ENCODE data around the gene LYPLAL1. TPM values are rescaled to one million over a fixed set of nuclear protein-coding genes. Genes with fewer than 3 reads are reported as not detected.
"Not testable (repeated sequence)": the region's sequence is repeated elsewhere in the genome, so short reads cannot be mapped to it uniquely, and the experiment has no call there.

Gene LYPLAL1
- total RNA-seq, 1 donor from 2014 or later: 68.7 TPM

GRCh38 chr1:219190605-219191004, 16.9 kb downstream of the LYPLAL1 start:
- no peak for DNase-seq (ENCODE audit: missing footprints)
- ATAC-seq: no peak
- intact Hi-C loops (cut with DNase I): no loop called here

- DNase-seq (ENCODE audit: missing footprints); intact Hi-C loops (cut with DNase I); ATAC-seq: not testable (repeated sequence)
Measured at GRCh38 chr1:219195833-219196232, 22.2 kb downstream of the LYPLAL1 start.

DNA sequence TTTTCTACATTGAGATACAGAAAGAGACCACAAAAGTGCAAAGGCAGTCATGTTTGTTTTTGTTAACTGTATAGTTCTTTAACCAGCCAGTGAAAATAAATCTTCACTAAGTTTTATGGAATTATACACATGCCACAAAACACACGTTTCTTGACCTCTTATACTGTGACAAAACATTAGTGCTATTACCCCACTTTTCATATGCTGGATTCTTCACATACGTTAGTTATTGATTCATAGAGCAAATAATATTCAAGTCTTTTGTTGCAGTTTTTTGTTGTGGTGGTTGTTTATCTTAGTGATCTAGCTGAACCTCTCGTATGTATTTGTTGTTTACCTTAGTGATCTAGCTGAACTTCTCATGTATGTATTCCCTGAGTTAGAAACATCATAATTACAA, 28.0 kb downstream of the LYPLAL1 start:
- ATAC-seq: no peak
- intact Hi-C loops (cut with DNase I): loop anchor here (5.0 kb wide), 1 partner anchor 461 kb away; no protein-coding TSS in a partner anchor
- no peak for DNase-seq (ENCODE audit: missing footprints)

GRCh38 chr1:219202567-219202966, 28.9 kb downstream of the LYPLAL1 start:
- intact Hi-C loops (cut with DNase I): loop anchor here (5.0 kb wide), 1 partner anchor 460 kb away; no protein-coding TSS in a partner anchor
- DNase-seq (ENCODE audit: missing footprints) (no peak), ATAC-seq (no peak)

GRCh38 chr1:219206350-219206749, 32.7 kb downstream of the LYPLAL1 start:
- intact Hi-C loops (cut with DNase I): no loop called here
- no peak for ATAC-seq
- no peak for DNase-seq (ENCODE audit: missing footprints)

DNA sequence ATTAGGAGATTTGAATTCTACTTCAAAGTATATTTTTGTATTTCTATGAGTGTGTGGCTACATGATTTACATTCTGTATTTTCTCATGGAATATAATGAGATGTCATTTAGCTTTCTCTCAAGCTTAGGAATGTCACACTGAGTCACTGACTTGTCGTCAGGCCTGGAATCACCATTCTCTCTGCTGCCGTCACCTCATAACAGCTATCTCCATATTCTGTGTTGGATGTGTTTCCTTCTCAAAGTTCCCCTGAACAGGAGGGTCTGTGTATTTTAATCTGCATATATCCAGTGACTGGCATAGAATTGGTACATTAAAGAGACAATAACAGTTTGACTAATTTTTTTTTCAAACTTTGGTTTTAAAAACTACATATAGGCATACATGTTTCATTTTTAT, 35.9 kb downstream of the LYPLAL1 start:
- peak; percentile 46 for ATAC-seq
- intact Hi-C loops (cut with DNase I): no loop called here
- no peak for DNase-seq (ENCODE audit: missing footprints)

DNA sequence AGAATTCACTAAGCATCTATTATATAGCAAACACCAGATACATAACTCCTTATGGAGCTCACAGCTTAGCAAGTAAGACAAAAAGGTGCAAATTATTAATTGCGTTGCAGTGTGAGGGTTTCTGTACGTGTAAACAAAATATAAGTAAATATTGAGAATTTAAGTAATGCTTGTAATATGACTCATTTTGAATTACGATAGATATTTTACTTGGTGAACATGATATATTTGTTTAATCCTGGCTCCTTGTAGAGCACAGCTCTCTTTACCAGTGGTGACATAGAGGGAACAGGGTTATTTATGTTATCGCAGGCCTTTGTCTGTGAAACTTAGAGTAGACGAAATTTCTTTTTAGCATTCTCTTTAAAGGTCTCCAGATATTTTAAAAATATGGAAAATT, 36.4 kb downstream of the LYPLAL1 start:
- intact Hi-C loops (cut with DNase I): no loop called here
- DNase-seq (ENCODE audit: missing footprints) (no peak), ATAC-seq (no peak)

DNA sequence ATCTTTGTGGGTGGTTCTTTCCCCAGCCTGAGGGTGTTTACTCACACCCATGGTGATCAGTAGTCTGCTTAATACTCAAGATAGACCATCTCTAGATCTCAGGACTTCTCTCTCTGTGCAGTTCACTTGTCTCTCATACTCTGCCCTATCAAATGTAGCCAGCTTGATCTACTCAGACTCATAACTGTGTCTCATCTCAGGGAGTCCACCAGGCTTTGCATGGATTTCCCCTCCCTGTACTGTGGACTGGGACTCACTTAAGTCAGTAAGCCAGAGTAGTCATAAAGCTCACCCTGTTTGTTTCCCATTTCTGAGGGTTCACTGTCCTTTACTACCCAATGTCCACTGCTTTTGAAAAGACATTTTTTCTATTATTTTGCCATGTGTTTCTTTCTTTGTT, 41.8 kb downstream of the LYPLAL1 start:
- DNase-seq (ENCODE audit: missing footprints): no peak
- ATAC-seq: no peak
- intact Hi-C loops (cut with DNase I): no loop called here

DNA sequence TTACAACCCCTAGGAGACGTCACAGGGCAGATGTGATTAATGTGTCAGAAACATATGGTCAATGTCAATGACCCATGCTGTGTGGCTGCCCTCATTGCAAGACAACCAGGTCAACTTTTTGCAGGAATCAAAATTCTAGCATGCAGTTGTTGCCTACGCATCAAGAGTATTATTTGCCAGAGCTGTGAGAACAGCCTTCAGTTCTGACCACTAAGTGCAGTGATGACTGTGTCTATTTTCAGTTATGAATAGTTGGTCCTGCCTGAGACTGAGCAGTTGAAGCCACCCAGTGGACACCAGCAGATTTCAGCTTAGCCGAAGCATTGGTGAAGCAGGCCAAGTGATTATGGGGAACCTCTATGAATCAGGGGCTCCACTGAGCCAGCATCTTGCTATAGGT, 47.3 kb downstream of the LYPLAL1 start:
- no peak for DNase-seq (ENCODE audit: missing footprints)
- peak; percentile 65 for ATAC-seq
- intact Hi-C loops (cut with DNase I): loop anchor here (10.0 kb wide), 1 partner anchor 344 kb away; no protein-coding TSS in a partner anchor

- intact Hi-C loops (cut with DNase I): loop anchor here (10.0 kb wide), 1 partner anchor 341 kb away; no protein-coding TSS in a partner anchor
- DNase-seq (ENCODE audit: missing footprints) (no peak), ATAC-seq (no peak)
Measured at GRCh38 chr1:219223496-219223895, 49.8 kb downstream of the LYPLAL1 start.

- no peak for ATAC-seq
- intact Hi-C loops (cut with DNase I): loop anchor here (10.0 kb wide), 1 partner anchor 339 kb away; no protein-coding TSS in a partner anchor
Measured at GRCh38 chr1:219226196-219226595, 52.5 kb downstream of the LYPLAL1 start.

DNA sequence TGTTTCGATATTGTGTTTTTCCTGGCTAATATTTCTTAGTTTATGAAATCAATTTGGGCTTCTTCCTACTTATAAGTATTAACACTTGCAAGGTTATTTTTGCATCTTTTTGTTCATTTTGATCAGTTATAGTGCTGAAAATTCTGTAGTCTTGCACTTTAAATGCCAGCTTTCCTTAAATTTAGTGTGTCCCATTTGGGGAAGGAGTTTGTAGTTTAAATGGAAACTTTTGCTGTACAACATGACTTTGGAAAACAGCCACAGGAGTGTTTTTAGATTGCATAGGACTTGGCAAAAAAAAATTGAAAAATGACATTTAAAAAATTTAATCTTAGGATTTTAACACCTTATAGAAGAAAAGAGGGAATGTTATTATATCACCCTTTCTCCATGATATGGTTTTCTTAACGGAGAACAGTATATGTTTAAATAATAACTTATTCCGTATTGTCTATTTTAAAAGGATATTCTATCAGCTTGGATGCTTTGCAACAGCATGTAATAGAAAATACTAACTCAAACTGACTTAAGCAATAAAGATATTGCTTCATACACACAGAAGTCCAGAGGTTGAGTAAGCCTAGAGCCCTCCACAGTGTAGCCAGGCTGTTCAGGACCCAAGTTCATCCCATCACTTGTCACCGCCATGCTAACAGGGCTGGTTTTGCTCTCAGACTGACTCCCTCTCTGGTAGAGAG, 53.8 kb downstream of the LYPLAL1 start:
- intact Hi-C loops (cut with DNase I): loop anchor here (10.0 kb wide), 1 partner anchor 337 kb away; no protein-coding TSS in a partner anchor
- DNase-seq (ENCODE audit: missing footprints) (no peak), ATAC-seq (no peak)

More at GRCh38 chr1:219226196-219226595, 52.5 kb downstream of the LYPLAL1 start:
- no peak for DNase-seq (ENCODE audit: missing footprints)

- intact Hi-C loops (cut with DNase I): loop anchor here (10.0 kb wide), 1 partner anchor 337 kb away; no protein-coding TSS in a partner anchor
- DNase-seq (ENCODE audit: missing footprints) (no peak), ATAC-seq (no peak)
Measured at GRCh38 chr1:219228058-219228419, 54.4 kb downstream of the LYPLAL1 start.

DNA sequence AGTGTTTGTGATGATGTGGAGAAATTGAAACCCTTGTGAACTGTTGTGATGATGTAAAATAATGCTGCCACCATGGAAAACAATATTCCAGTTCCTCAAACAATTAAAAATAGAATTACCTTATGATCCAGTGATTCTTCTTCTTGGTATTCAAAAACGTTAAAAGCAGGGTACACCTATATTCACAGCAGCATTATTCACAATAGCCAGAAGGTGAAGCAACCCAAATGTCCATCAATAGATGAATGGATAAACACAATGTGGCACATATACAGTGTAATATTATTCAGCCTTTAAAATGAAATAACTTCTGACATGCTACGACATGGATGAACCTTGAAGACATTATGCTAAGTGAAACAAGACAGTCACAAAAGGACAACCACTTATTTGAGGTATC, 59.2 kb downstream of the LYPLAL1 start:
- DNase-seq (ENCODE audit: missing footprints) (no peak), ATAC-seq (no peak)
- intact Hi-C loops (cut with DNase I): no loop called here

- no peak for DNase-seq (ENCODE audit: missing footprints)
- no peak for ATAC-seq
- intact Hi-C loops (cut with DNase I): no loop called here
Measured at GRCh38 chr1:219235903-219236481, 62.3 kb downstream of the LYPLAL1 start.

DNA sequence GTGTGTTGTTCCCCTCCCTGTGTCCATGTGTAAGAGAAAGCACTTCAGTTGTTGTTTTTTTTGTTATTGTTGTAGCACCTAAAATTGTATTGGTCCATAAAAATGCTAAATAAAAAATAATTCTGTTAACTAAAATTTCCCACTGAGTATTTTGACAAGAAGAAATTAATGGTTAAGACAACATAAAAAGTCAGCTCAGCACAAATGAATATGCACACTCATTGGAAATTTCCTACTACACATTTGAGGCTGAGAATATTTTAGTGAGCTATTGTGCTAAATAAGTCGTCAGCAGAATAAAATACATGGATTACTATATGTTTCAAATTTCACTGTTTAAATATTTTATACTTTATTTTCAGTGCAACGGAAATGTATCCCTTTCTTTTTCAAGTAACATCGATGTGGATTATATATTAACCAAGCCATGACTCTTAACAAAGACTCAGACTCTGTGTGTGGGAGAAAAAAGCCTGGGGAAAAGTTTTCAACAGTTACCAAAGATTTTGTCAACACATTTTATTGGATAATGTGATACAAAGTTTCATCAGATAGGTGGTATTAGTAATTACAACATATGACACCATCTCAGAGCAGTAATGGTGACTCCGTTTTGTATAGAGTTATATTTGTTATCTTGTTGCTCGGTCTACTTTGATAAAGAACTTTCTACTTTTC, 63.4 kb downstream of the LYPLAL1 start:
- intact Hi-C loops (cut with DNase I): no loop called here
- ATAC-seq (no peak), DNase-seq (ENCODE audit: missing footprints) (no peak)

DNA sequence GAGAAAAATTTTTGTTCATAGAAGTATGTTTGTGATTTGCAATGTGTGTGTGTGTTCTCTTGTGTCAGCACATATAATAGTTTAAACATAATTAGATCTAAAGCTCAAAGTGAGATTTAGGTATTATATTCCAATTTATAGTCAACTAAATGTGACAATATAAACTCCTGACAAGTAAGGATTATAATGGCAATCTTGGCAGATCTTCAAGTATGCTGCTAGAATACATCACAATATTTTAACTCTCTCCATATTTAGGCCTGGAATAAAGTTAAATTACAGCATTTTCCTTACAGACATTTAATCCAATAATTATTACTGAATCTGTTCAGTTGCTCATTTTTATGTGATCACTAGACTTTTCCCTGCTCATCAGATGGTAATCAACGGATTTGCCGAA, 65.8 kb downstream of the LYPLAL1 start:
- no peak for DNase-seq (ENCODE audit: missing footprints)
- ATAC-seq: no peak
- intact Hi-C loops (cut with DNase I): no loop called here

- intact Hi-C loops (cut with DNase I): no loop called here
- ATAC-seq (no peak), DNase-seq (ENCODE audit: missing footprints) (no peak)
Measured at GRCh38 chr1:219244864-219245263, 71.2 kb downstream of the LYPLAL1 start.

DNA sequence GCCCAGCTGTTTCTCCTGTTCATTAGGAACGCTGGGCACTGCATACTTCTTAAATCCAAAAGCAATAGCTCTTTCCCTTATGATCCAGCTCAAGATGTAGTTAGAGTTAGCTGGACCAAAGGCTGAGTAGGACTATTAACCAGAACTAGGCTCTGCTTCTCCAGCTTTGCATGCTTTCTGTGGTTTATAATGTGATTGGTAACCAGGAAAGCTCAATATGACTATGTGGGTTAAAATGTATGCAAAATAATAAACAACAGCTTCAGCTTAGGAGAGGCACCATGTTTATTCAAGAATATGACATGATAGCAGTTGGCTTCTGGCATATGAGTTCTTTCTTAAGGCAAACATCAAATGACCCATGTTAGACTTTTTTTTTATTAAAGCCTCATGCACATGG, 73.8 kb downstream of the LYPLAL1 start:
- intact Hi-C loops (cut with DNase I): no loop called here
- ATAC-seq (no peak), DNase-seq (ENCODE audit: missing footprints) (no peak)

- ATAC-seq; intact Hi-C loops (cut with DNase I); DNase-seq (ENCODE audit: missing footprints): not testable (repeated sequence)
Measured at GRCh38 chr1:219250468-219250867, 76.8 kb downstream of the LYPLAL1 start.

Data from Right ventricle myocardium inferior (tissue), 1 donor.